PC-9 (cell line): ENCODE data around the gene PAX8. TPM values are rescaled to one million over a fixed set of nuclear protein-coding genes. Genes with fewer than 3 reads are reported as not detected.

Experiments
- BruUV-seq: library from RNA; stranded (reverse); fragments of 400-500 nt; replicated peaks from 2 replicates; lab custom pipeline; 2021; lab: Mats Ljungman, UMichigan
- CTCF ChIA-PET: fragments of 300-600 bp; sonication (Branson Sonifier 250); formaldehyde crosslinking; loops from one replicate; lab custom pipeline; 2022; ENCODE audit warnings: antibody characterized with exemption; lab: Charles Lee
- POLR2A ChIA-PET: fragments of 300-600 bp; sonication (Branson Sonifier 250); formaldehyde crosslinking; loops from one replicate; lab custom pipeline; 2022; ENCODE audit warnings: antibody characterized with exemption; ENCODE audit not compliant: unreplicated experiment; lab: Charles Lee
- DNase-seq, 2 experiments: peaks; one replicate each; pipeline versions ENCODE4 v3.0.0 to v3.0.0-alpha.2; 2015 to 2022; ENCODE audit warnings: mixed read lengths in 1 of 2
- H2AFZ ChIP-seq: fragments of 200-600 bp; sonication (generic); 2 replicates; pipeline ENCODE4 v1.8.1; 2017; ENCODE audit warnings: antibody characterized with exemption
- H3F3A ChIP-seq: fragments of 200-600 bp; sonication (generic); 2 replicates; pipeline ENCODE4 v1.8.1; 2017; ENCODE audit warnings: antibody characterized with exemption, mild to moderate bottlenecking, low read depth; ENCODE audit not compliant: insufficient read depth
- H3K27ac ChIP-seq: fragments of 200-600 bp; sonication (generic); 2 replicates; pipeline ENCODE4 v1.6.1; 2016; ENCODE audit warnings: mixed run types
- H3K27me3 ChIP-seq: fragments of 200-600 bp; sonication (generic); 2 replicates; pipeline ENCODE4 v1.6.1; 2016; ENCODE audit warnings: low read depth, mixed run types; ENCODE audit not compliant: insufficient read depth
- H3K36me3 ChIP-seq: fragments of 200-600 bp; sonication (generic); 2 replicates; pipeline ENCODE4 v1.6.1; 2016; ENCODE audit warnings: low read depth, mixed run types
- H3K4me1 ChIP-seq: fragments of 200-600 bp; sonication (generic); replicated peaks from 2 replicates; pipeline ENCODE4 v1.6.1; 2016; ENCODE audit warnings: mixed run types; ENCODE audit not compliant: insufficient read depth
- H3K4me2 ChIP-seq: fragments of 200-600 bp; sonication (generic); 2 replicates; pipeline ENCODE4 v1.6.1; 2017; ENCODE audit warnings: mixed run types
- H3K4me3 ChIP-seq: fragments of 200-600 bp; sonication (generic); 2 replicates; pipeline ENCODE4 v1.6.1; 2016; ENCODE audit warnings: mixed run types
- H3K79me2 ChIP-seq: fragments of 200-600 bp; sonication (generic); 2 replicates; pipeline ENCODE4 v1.6.1; 2017; ENCODE audit warnings: low read depth, mixed run types
- H3K9me2 ChIP-seq: fragments of 200-600 bp; sonication (generic); 2 replicates; pipeline ENCODE4 v1.8.1; 2017; ENCODE audit warnings: mild to moderate bottlenecking; ENCODE audit not compliant: insufficient read depth
- H3K9me3 ChIP-seq: fragments of 200-600 bp; sonication (generic); 2 replicates; pipeline ENCODE4 v1.8.1; 2016; ENCODE audit warnings: low read depth; ENCODE audit not compliant: insufficient read depth
- H4K20me1 ChIP-seq: fragments of 200-600 bp; sonication (generic); 2 replicates; pipeline ENCODE4 v1.8.1; 2017; ENCODE audit not compliant: insufficient read depth
- EZH2 ChIP-seq: fragments of 200-600 bp; sonication (generic); IDR thresholded peaks from 2 replicates; pipeline ENCODE4 v1.8.0; 2017; ENCODE audit warnings: antibody characterized with exemption, low read depth
- intact Hi-C: fragments of 100-400 bp; cut with micrococcal nuclease; formaldehyde crosslinking; loops from one replicate; pipeline ENCODE4 v1.10.0; 2022; ENCODE audit not compliant: unreplicated experiment
- total RNA-seq: library from RNA; stranded (reverse); gene quantifications from 2 replicates; pipeline ENCODE4 v1.2.3, GENCODE V29; 2021
- TF ChIP-seq, protein P1 (sequence below): fragments of 200-600 bp; sonication (generic); conservative IDR thresholded peaks from 2 replicates; pipeline ENCODE4 v1.6.1; 2017; ENCODE audit warnings: mixed run types, antibody characterized with exemption, mild to moderate bottlenecking, moderate library complexity

The PAX8 gene
- total RNA-seq, 1 experiment from 2014 or later = 5.8 TPM

DNA sequence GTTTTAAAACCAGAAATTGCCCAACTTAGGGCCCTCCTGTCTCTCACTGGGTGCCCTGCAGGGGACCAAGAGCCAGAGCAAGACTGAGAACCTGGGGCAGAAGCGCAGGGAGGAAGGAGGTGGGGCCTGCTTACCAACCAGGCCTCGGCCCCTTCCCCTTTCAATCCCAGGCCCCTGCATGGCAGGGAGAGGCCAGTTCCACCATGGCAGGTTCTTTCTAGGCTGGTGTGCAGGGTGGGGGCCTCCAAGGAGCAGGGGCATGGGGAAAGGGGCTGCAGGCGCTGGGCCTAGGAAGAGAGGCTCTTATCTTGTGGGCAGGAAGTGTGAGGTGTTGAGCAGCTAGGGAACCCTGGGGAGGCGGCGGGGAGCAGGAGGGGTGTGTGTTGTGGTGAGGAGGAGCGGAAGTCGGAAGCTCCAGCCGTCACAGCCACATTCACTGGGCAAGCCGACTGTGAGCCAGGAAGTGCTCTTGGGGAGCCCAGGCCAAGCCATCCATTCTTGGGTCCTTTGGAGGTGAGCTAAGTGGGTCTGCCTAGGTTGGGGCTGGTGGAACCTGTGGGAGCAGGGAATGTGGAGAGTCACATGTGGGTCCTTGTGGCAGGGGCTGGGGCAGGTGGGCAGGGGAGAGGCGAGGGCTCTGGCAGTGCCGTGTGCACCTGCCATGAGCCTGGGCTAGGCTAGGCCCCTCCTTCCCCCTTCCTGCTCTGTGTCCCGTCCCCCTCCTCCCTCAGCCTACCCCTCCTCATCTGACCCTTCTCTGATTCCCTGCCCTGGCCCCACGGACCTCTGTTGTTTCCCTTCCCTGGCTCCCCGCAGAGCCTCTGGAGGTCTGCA, 105.0 kb downstream of the PAX8 start, which contains the start of gene PSD4:
Gene PSD4 (plus strand): TSS at position 430 of the 834 bp plus-strand sequence. CDS start 8,486 bp downstream, outside the sequence.
- Histone ChIP-seq H4K20me1 (no peaks in the 10 kb centered on the region), H3K36me3 (no peaks in the 10 kb centered on the region), H3K27ac (no peak within 1 kb of the TSS), H2AFZ (no peak within 1 kb of the TSS), H3K27me3 (no peaks in the 10 kb centered on the region), H3K4me2 (no peak within 1 kb of the TSS), H3K4me1 (no peaks in the 10 kb centered on the region), H3K9me3 (no peaks in the 10 kb centered on the region), H3K4me3 (no peak within 1 kb of the TSS), H3K79me2 (no peaks in the 10 kb centered on the region), H3K9me2 (no peaks in the 10 kb centered on the region), H3F3A (0 out of 2 replicates have a peak, but pooled peaks cover 5% of the 10 kb centered on the region)
- no peak for DNase-seq
- no TSS peak for BruUV-seq
- POLR2A ChIA-PET = no interaction called here
- TF ChIP-seq, protein P1, sequence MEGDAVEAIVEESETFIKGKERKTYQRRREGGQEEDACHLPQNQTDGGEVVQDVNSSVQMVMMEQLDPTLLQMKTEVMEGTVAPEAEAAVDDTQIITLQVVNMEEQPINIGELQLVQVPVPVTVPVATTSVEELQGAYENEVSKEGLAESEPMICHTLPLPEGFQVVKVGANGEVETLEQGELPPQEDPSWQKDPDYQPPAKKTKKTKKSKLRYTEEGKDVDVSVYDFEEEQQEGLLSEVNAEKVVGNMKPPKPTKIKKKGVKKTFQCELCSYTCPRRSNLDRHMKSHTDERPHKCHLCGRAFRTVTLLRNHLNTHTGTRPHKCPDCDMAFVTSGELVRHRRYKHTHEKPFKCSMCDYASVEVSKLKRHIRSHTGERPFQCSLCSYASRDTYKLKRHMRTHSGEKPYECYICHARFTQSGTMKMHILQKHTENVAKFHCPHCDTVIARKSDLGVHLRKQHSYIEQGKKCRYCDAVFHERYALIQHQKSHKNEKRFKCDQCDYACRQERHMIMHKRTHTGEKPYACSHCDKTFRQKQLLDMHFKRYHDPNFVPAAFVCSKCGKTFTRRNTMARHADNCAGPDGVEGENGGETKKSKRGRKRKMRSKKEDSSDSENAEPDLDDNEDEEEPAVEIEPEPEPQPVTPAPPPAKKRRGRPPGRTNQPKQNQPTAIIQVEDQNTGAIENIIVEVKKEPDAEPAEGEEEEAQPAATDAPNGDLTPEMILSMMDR = no peak
- TF ChIP-seq EZH2 = no peak
- CTCF ChIA-PET = no interaction called here
- intact Hi-C loops = no loop called here

DNA sequence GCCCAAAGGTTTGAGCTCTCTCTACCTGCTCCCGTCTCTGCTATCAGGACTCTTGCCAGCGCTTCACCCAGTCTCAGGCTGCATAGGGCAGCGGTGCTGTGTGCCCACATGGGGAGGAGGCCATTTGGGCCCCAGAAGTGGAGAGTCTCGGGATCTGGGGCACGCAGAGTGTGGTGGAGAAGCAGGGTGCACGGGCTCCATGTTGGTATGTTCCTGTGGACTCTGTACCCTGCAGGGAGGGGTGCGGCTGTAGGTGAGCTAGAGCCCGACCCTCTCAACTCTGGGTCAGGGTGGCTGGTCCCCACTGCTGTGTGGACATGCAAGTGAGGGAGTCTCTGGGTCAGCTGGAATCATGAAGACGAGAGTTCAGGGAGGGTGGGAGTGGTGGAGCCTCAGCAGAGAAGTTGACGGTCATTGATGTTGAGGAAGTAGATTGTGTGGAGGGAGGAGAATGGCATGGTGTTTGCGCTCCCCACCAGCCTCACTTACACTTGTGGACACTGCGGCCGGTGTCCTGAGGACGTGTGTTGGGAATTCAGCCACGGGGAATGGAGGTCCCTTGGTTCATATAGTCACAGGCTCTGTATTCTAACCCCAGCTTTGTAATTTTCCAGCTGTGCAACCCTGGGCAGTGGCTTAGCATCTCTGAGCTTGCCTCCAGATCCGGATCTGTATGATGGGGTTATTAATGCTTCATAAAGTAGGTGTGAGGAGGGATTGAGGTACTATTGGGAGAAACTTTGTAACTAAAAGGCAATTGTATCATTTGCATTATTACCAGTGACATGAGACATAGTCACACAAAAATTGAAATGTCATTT, 105.8 kb downstream of the PAX8 start:
- Histone ChIP-seq H2AFZ (no peak overlapping the region), H3K4me3 (no peak overlapping the region), H3K27ac (no peak overlapping the region), H3K9me2 (no peaks in the 10 kb centered on the region), H3K9me3 (no peaks in the 10 kb centered on the region), H3K79me2 (no peaks in the 10 kb centered on the region), H3F3A (0 out of 2 replicates have a peak, but pooled peaks cover 5% of the 10 kb centered on the region), H3K4me1 (no peaks in the 10 kb centered on the region), H4K20me1 (no peaks in the 10 kb centered on the region), H3K27me3 (no peaks in the 10 kb centered on the region), H3K4me2 (no peak overlapping the region), H3K36me3 (no peaks in the 10 kb centered on the region)
- intact Hi-C loops = no loop called here
- TF ChIP-seq, protein P1 = no peak
- TF ChIP-seq EZH2 = no peak
- BruUV-seq = no TSS peak
- no peak for DNase-seq
- ChIA-PET CTCF (interaction anchor here (0.8 kb wide), 1 partner anchor 29 kb away, joined by 4 read pairs; no protein-coding TSS in a partner anchor), POLR2A (no interaction called here)

DNA sequence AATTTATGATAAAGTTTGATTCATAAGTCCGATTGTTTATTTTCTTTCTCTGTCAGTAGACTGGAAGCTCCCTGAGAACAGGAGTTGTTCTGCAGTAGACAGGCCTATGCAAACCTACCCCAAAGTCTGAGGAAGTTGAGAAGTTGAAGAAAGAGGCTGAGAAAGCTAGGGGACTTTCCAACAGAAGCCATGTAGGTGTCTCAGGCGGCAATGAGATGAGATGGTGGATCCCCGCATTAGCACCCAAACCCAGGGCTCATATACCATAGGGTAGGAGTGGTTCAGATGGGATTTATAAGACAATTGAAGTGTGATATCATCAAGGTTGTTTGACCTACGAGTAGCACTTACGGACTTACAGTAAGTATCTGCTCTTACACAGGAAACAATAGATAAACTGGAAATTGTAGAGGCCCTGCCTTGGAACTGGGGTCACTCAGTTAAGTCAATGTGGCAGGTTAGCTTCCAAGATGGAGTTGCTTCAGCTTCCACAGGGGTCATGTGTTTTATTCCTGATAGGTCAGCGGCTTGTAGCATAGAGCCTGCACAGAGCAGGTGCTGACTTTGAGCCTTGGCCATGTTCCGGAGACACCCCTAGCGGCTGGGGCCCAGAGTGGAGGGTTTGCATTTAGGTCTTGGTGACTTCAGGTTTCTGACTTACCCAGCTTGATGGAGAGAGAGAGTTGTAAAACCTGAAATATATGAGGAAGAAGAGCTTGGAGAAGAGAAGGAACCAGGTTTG, 107.2 kb downstream of the PAX8 start:
- CTCF ChIA-PET = no interaction called here
- TF ChIP-seq, protein P1 = no peak
- no peak for TF ChIP-seq EZH2
- H3K4me2 ChIP-seq = no peak overlapping the region
- intact Hi-C loops = no loop called here
- BruUV-seq = no TSS peak
- no peaks in the 10 kb centered on the region for H3K36me3 ChIP-seq
- no peaks in the 10 kb centered on the region for H3K4me1 ChIP-seq
- no peaks in the 10 kb centered on the region for H3K79me2 ChIP-seq
- H3F3A ChIP-seq = 0 out of 2 replicates have a peak, but pooled peaks cover 5% of the 10 kb centered on the region
- DNase-seq = no peak
- no peak overlapping the region for H3K27ac ChIP-seq
- no peaks in the 10 kb centered on the region for H3K27me3 ChIP-seq
- POLR2A ChIA-PET = no interaction called here
- H3K4me3 ChIP-seq = no peak overlapping the region
- H2AFZ ChIP-seq = no peak overlapping the region
- no peaks in the 10 kb centered on the region for H4K20me1 ChIP-seq
- H3K9me3 ChIP-seq = no peaks in the 10 kb centered on the region
- H3K9me2 ChIP-seq = no peaks in the 10 kb centered on the region
